ENCODE measurements around the gene APBB1.

The APBB1 gene

DNA sequence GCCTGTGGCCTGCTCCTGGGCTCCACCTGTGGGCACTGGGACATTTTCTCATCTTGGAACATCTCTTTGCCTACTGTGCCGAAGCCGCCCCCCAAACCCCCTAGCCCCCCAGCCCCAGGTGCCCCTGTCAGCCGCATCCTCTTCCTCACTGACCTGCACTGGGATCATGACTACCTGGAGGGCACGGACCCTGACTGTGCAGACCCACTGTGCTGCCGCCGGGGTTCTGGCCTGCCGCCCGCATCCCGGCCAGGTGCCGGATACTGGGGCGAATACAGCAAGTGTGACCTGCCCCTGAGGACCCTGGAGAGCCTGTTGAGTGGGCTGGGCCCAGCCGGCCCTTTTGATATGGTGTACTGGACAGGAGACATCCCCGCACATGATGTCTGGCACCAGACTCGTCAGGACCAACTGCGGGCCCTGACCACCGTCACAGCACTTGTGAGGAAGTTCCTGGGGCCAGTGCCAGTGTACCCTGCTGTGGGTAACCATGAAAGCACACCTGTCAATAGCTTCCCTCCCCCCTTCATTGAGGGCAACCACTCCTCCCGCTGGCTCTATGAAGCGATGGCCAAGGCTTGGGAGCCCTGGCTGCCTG is 27.3 kb downstream of the APBB1 start:
- DNase-seq (ENCODE audit: low read depth): no peak

DNA sequence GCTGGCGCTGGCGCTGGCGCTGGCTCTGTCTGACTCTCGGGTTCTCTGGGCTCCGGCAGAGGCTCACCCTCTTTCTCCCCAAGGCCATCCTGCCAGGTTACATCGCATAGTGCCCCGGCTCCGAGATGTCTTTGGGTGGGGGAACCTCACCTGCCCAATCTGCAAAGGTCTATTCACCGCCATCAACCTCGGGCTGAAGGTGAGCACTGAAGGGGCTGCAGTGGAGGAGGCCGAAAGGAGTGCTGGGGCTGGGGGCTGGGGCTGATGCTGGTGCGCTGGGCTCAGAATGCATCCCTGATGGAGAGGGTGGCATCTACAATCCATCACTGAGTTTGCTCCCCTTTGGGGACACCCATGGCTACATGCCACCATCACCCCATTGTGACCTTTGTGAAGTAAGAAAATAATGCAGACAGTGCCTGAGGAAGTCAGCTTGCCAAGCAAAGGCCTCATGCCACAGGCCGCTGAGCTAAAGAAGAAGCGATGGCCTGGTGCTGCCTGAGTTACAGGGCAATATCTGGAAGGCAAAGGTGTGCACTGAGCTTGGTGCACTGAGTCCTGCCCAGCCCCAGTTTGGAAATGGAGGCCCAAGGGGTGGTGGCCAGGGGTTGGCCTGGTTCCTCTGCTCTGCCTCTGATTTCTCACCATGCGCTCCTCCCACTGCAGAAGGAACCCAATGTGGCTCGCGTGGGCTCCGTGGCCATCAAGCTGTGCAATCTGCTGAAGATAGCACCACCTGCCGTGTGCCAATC is 28.0 kb downstream of the APBB1 start:
- DNase-seq (ENCODE audit: low read depth): no peak

DNA sequence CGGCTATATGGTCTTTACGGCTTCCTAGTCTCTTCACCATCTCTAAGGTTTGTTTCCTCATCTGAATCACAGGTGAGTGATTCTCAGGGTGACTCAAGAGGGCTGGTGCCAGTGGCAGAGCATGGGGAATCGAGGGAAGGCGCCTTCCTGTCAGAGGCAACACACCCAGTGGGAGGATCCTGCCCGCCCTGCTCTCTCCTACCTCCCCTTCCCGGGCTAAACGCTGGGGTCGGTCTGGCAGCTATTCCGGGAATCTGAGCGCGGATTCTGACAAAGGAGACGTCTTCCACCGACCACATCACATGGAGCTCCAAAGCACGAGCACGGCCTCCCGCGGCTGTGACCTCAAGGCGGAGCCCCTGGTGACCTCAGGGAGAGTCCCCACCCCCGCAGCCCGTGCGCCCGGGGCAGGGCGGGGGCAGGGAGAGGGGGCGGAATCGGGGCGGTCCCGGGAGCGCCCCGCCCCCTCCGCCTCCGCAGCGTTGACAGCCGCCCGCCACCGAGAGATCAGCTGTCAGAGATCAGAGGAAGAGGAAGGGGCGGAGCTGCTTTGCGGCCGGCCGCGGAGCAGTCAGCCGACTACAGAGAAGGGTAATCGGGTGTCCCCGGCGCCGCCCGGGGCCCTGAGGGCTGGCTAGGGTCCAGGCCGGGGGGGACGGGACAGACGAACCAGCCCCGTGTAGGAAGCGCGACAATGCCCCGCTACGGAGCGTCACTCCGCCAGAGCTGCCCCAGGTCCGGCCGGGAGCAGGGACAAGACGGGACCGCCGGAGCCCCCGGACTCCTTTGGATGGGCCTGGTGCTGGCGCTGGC is 28.8 kb downstream of the APBB1 start, which contains the start of gene SMPD1:
Gene SMPD1, plus strand, starts transcription at position 570 of the 813 bp plus-strand sequence. Its CDS starts 125 bp downstream, at position 695.
- DNase-seq (ENCODE audit: low read depth): peak; percentile 96

DNA sequence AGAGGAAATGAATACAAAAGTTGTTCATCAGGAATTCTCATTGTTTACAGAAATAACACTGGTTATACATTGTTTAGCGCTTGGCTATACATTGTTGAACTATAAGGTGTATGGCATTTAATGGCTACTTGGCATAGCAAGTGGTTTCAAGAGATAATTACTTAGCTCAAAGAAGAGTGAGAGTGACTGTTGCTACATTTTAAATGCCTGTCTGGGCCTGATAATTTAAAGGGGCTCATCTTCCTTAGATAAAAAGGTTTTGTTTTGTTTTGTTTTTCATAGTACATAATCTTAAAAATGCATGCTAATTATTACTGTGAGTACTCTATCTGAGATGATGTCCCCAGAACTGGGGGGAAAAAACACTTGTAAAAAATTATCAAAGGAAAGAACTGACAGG is 30.1 kb downstream of the APBB1 start:
- DNase-seq (ENCODE audit: low read depth): no peak

DNA sequence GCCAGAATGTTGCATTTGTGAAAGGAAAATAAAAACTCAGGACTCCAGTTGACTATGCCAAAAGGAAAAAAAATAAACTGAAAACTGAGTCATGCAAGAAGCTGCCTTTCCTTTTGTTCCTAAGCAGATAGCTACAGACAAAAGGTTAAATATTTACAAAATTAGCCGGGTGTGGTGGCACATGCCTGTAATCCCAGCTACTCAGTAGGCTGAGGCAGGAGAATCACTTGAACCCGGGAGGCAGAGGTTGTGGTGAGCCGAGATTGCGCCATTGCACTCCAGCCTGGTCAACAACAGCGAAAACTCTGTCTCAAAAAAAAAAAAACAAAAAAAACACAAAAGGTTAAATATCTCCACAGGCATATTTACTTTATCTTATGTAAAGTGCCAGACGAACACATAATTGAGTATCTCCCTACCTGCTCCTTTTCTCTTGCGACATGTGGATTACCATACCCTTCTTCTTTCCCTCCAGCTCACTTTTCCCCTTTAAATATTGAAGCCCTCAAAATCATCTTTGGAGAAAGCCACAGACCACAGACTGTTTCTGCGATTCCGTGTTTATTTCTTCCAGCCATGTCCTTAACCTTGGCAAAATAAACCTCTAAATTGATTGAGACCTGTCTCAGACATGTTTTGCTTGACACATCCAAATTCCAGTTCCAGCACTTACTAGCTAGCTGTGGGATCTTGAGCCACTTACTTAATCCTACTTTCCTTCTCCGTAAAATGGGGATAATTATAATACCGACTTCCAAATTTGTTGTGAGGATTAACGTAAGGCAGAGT is 30.9 kb downstream of the APBB1 start:
- no peak for DNase-seq (ENCODE audit: low read depth)

DNA sequence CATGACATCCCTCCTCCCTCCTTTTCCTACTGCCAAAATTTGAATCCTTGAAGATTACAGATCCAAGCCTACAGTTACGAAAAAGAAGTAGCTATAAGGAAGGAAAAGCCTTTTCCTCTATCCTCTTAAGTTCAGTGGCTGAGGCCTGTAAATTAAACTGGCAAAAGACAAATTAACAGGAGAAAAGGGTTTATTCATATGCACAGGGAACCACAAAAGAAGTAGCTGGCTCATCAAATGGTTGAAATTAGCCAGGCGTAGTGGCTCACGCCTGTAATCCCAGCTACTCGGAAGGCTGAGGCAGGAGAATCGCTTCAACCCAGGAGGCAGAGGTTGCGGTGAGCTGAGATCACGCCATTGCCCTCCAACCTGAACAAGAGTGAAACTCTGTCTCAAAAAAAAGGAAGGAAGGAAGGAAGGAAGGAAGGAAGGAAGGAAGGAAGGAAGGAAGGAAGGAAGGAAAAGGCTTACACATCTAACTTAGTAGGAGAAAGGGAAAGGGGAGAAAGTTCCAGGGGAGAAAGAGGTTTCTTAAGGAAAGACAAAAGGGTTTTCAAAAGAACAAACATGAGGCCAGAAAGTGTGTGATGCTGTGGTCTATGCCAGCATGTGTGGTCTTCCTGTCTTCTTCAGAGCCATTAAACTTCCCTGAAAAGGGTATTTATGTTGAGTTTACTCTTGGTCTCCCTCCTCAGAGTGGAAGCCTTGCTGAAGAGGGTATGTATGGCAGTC is 33.7 kb downstream of the APBB1 start:
- no peak for DNase-seq (ENCODE audit: low read depth)

DNA sequence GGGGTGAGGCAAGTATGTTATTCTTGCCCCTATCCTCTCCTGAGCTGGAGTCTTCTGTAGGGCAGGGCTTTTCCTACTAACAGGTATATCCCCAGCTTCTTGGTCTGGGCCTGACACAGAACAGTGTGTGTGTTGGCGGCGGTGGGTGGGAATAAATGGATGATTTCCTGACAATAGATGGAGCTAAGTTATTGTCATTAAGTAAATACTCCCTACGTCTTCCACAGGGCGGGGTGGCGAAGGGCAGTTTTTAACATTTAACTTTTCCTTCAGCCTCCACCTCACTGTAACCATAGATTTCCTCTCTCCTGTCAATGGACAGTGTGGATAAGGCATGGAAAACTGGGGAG is 40.3 kb downstream of the APBB1 start:
- no peak for DNase-seq (ENCODE audit: low read depth)

DNA sequence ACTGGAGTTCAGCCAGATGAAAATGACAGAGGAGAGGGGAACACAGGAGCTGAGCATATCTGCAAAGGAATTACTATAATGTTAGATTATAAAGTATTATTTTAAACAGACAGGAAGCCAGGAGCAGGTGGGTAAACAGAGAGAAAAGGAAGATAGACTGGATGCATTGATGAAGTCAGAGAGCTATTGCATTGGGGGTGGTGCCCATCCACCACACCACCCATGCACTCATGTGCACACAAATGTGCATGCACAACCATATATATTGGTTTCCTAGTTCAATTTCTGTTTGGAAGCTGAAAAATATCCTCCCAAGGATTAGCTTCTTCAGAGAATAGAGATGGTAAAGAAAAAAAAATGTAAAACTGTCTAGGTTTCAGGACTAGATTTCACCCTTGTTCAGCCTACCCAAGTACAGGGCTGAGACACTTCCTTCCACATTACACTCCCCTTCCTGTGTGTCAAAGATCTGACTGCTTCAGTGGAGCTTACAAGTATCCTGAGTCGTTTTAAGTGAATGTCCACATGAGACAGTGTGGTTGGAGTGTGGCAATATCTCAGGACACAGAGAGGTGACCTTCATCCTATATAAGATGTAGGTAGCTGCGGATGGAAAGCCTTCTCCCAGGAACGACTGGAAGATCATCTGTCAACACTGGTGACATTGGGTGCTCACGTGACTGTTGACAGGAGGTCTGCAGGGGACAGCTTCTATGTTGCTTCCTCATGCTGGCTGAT is 40.8 kb downstream of the APBB1 start:
- DNase-seq (ENCODE audit: low read depth): no peak

DNA sequence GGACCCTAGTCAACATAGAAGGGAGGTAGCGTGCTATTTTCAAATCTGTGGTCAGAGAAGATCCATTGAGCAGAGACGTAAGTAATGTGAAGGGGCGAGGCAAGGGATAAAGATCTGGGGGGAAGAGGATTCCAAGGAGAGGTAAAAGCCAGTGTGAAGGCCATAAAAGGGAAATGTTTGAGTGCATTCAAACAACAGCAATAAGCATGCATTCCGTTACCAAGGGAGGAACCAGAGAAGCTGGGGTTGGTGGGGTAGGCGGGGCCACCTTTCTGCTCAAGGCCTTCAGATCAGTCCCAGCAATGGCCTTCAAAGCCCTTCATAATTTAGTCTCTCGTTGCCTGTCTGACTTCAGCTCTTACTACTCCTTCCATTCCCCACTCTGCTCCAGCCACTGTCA is 47.1 kb downstream of the APBB1 start:
- DNase-seq (ENCODE audit: low read depth): no peak

DNA sequence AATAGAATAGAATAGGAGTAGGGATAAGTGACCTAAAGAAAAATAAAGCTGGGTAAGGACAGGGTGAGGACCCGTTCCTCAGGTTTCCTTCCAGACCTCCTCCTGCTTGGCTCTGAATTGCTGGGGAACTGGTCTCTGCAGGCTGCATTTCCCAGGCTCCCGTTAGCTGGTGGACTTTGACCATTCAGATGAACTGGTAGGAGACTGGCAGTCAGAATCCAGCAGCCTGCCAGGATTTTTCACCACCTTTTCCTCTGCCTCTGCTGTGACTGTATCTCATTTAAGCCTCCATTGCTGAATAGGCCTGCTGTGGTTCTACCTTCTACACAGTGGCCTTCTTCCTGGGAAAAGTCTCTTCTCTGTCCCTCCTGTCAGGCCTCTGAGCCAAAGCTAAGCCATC is 53.2 kb downstream of the APBB1 start:
- no peak for DNase-seq (ENCODE audit: low read depth)

DNA sequence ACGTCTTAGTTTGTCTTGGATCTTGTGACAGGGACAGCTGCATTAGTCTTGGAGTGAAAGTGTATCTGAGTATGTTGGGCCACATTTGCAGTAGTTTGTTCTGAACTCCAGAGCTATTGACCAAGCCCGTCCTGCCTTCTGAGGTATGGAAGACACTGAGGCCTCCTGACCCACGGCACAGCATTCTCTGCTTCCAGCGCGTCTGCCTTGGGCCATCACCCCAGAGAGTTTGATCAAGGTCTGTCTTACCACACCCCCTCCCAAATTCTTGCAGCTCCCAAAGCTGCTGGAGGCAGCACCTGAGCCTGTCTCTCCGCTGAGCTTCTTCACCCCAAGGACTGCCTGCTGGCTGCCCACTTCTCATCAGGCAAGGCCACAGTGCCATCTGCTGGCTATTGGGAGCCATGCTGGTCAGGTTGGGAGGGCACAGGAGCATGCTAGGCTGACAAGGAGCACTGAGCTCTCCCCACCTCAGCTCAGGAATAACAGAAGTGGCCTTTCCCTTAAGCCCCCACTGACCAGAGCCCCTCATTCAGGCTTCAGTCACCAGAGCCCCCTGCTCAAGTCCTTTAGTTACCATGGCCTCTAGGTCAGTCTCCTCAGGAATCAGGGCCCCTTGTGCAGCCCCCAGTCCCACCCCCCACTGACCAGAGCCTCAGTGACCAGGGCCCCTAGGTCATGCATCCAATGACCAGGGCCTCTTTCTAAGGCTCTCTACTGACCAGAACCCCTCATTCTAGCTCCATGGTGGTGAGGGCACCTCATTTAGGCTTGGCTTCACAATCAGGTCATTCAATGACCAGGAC is 55.8 kb downstream of the APBB1 start:
- DNase-seq (ENCODE audit: low read depth): peak; percentile 51

DNA sequence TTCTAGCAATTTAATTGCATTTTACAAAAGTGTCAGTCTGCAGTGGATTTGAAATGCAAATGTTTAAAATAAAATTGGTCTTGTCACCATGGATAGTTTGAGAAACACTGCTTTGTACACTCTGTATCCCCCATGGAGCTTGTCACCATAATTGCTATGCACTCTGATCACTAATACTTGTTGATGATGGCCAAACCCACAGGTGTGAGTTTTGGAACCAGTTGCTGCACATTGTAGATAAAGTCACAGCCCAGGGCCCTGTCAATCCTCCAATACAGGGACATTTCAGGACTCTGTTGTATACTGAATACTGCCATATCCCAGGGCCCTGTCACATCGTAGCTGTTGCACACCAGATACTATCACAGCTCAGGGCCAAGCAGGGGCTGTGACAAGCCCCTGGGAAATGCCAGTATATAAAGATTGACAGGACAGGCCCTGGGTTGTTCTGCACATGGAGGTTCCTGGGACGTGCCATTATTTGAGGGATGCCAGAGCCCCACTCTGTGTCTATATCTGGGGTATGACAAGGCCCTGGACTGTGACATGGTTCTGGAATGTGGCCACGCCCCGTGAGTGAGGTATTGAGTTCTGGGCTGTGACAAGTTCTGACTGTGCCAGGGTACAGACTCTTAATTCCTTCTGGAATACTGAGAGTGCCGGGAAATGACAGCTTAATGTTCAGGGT is 56.6 kb downstream of the APBB1 start:
- no peak for DNase-seq (ENCODE audit: low read depth)

DNA sequence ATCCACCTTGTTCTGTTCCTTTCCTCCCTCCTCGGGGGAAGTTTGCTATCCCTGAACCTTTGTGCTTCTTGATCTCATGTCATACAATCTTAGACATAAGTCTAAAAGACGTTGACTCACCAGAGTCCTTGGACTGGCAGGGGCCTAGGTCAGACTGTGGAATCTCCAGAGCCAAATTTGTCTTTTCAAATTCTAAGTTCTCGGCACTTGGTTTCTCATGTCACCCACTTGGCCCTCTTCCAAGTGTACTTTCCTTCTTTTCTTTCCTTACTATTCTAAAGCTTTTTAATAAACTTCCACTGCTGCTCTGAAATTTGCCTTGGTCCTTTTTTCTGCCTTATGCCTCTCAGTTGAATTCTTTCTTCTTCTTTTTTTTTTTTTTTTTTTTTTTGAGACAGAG is 58.7 kb downstream of the APBB1 start:
- DNase-seq (ENCODE audit: low read depth): no peak

DNA sequence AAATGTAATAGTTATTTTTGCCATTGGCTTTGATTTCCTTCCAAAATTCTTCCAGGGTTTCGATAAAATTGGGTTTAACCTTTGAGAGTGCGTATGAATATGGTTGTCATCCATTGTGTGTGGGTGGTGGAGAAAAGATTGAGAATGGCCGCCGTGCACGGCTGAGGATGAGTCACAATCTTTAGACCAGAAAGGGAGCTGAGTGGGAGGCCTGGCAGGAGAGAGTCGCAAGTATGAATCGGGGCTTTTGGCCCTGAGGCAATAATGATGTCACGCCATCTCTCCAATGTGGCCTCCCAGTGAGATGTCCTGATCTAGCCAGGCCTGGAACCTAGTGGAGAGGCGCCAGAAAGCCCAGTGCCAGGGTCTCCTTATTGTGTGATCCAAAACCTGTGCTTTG is 61.7 kb downstream of the APBB1 start:
- peak; percentile 8 for DNase-seq (ENCODE audit: low read depth)

DNA sequence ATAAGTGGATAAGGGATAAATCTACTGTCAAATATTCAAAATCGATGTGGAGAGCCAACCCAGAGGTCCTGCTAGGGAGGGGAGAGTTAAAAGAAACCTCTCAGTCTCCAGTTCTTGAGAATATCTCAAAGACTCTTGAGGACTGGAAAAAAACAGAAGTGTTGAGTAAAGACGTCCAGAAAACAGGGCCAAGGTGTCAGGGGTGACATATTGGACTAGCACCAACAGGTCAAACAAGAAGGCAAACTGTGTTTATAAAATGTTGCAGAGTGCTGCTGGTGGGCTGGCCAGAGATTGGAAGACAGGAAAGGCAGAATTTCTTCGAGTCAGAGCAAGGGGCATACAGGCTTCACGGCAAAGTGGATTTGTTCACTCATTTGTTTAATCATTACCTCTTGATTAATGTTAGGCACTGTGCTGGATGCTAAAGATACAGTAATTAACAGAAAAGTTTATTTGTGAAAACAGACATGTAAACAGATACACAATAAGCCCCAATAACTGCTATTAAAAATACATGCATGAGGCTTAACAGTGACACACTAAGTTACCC is 62.3 kb downstream of the APBB1 start:
- no peak for DNase-seq (ENCODE audit: low read depth)

DNA sequence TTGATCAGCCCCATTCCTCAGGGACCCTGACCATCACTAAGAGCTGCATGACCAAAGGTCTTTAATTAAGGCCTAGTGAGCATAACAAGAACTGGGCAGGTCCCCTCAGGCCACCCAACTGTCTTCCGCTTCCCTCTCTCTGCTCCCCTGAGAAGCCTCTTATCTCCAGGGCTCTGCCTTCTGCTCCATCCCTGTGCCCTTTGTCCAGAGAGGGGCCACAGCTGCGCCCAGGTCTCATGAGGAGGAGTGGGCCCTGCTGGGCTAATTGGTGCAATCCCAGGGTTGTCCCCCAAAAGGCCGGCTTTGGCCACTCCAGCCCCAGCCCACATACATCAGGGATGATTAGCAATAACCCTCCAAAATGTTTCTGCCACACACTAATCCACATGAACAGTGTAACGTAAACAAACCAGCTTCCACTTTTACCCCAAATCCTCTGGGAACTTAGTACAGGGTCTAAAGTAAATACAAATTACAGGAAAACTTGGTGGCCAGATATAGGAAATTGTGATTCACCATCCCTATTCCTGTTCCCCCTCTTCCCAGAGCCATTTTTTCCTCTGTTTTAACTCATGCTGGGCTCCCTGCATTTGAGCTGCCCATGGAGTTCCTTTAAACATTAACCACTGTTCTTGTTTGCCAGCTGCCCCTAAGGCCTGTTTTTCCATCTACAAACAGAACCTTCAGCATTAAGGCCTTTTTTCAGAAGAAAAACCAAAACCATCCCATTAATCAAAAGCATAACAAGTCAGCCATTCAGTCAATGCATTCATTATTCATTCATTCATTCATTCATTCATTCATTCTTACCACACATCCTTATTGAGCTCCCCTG is 64.0 kb downstream of the APBB1 start:
- DNase-seq (ENCODE audit: low read depth): no peak

DNA sequence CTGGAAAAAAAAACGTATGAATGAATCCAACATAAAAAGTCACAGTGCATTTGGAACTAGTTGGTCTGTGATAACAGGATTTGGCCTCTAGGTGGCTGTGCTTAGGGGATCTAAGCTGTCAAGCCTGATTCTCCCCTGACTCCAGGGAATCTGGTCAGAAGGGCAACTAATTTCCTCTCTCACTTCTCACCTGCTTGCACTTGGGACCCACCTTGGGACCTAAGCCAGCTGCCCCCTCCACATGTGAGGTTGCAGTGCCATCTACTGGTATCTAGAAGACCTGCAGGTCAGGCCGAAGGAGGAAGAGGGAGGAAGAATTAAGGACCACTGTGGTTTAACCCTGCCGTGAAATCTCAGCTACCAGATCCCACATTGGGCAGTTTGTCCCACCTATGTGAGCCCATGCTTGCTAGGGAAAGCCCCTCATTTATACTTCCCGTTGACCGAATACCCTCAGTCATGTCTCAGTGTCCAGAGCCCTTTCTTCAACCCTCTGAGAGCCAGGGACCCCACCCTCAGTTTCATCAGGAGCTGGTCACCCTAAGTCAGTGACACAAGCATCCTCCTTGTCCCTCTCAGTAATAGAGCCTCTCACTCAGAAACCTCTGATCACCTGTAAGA is 65.4 kb downstream of the APBB1 start:
- peak; percentile 36 for DNase-seq (ENCODE audit: low read depth)
